ENCODE data around the gene SNF8. TPM values are rescaled to one million over a fixed set of nuclear protein-coding genes. Genes with fewer than 3 reads are reported as not detected.

The SNF8 gene
- total and polyA plus RNA-seq, 9 of the 15 experiments (the other 6 are each of a cell fraction or from before 2014, with no cell fraction given), result 6.9 to 149 (median 117) TPM

GRCh38 chr17:48993305-48993704 is 48.7 kb upstream of the SNF8 start:
- H3K27me3 ChIP-seq (ENCODE audit: control insufficient read depth in 2 of 2, insufficient read depth in 2 of 2, low read length in 2 of 2), result no peaks in the 10 kb centered on the region
- CTCF ChIA-PET (ENCODE audit: low intra/inter-chr PET ratio), result no interaction called here
- H3K4me1 ChIP-seq (replicated peaks in 1 of 2; ENCODE audit: control insufficient read depth in 2 of 2, insufficient read depth in 2 of 2, low read length in 2 of 2), result peaks cover 9 to 12% of the 10 kb centered on the region in 2 experiments; a peak in 3 of 5 replicates
- no TSS peak for BruUV-seq (replicated peaks)
- H3K27ac ChIP-seq (ENCODE audit: extremely low read depth, low read depth, low read length), result peak overlapping the region; percentile 80; the same call in 2 of the 3 replicates
- POLR2A ChIA-PET, result interaction anchor here (0.6 to 3.5 kb wide), 2 partner anchors 13 to 945 kb away, joined by 3 to 14 read pairs; partner anchors contain the start of gene NFE2L1
- peaks cover 49% of the 10 kb centered on the region for H3K79me2 ChIP-seq (ENCODE audit: control insufficient read depth, insufficient read depth, low read length)
- H3K36me3 ChIP-seq (ENCODE audit: control insufficient read depth, insufficient read depth, low read length), result no peaks in the 10 kb centered on the region
- intact Hi-C loops (cut with micrococcal nuclease), result no loop called here
- FAIRE-seq, result no peak
- TF ChIP-seq EP400 (IDR thresholded peaks at IDR 0.05) (peak; percentile 4; the same call in 1 of the 2 replicates), ZNF512 (tag; IDR thresholded peaks at IDR 0.05) (peak; percentile 77), GTF3C2 (IDR thresholded peaks at IDR 0.05; ENCODE audit: borderline replicate concordance, extremely low read depth, insufficient read length) (no peak), ZNF766 (CRISPR knock-in tag; conservative IDR thresholded peaks at IDR 0.05) (0 out of 2 replicates have a peak, but pooled peaks have one; percentile 24), EHMT2 (IDR thresholded peaks at IDR 0.05) (no peak), NCOA2 (IDR thresholded peaks at IDR 0.05; ENCODE audit: partially characterized antibody in 2 of 2) (peak in 1 of 2 experiments; percentile 42), ZBTB5 (IDR thresholded peaks at IDR 0.05) (peak; percentile 21; the same call in 1 of the 2 replicates)
- no peak overlapping the region for H3K4me3 ChIP-seq
- DNase-seq (ENCODE audit: extremely low read depth in 1 of 4, low spot score in 3 of 4), result no peak
- H4K20me1 ChIP-seq (replicated peaks; ENCODE audit: control insufficient read depth, insufficient read depth, low read length), result no peaks in the 10 kb centered on the region
- H3K9me3 ChIP-seq (replicated peaks; ENCODE audit: control insufficient read depth, insufficient read depth, low read depth, low read length), result no peaks in the 10 kb centered on the region
- no peak overlapping the region for H2AFZ ChIP-seq (ENCODE audit: low read depth, low read length)
- no peak for ATAC-seq
- H3K9me1 ChIP-seq (ENCODE audit: control insufficient read depth, insufficient read depth, low read length), result no peaks in the 10 kb centered on the region
- H3K4me2 ChIP-seq (ENCODE audit: insufficient read depth, low read length), result no peak overlapping the region
- in situ Hi-C loops (cut with MboI), result no loop called here
- H3K9ac ChIP-seq (ENCODE audit: insufficient read depth in 1 of 2, low read depth in 2 of 2, low read length in 2 of 2), result peak overlapping the region in 1 of 2 experiments; percentile 79; a peak in 2 of 4 replicates
